OCI-LY1 (cell line): ENCODE results near the gene PRKG1.

Experiments
- EZH2 ChIP-seq: fragments of 200-600 bp; sonication (generic), shearing (Covaris generic); IDR thresholded peaks from 2 replicates; pipeline ENCODE4 v1.8.0; 2017; ENCODE audit warnings: borderline replicate concordance, mixed run types, mild to moderate bottlenecking, antibody characterized with exemption, low read length, moderate library complexity, mixed read lengths
- TF ChIP-seq, protein P1 (sequence below): fragments of 200-600 bp; sonication (generic), shearing (Covaris generic); IDR thresholded peaks from 2 replicates; pipeline ENCODE4 v1.5.1; 2017; ENCODE audit warnings: mild to moderate bottlenecking, antibody characterized with exemption, low read length, moderate library complexity, mixed read lengths

DNA sequence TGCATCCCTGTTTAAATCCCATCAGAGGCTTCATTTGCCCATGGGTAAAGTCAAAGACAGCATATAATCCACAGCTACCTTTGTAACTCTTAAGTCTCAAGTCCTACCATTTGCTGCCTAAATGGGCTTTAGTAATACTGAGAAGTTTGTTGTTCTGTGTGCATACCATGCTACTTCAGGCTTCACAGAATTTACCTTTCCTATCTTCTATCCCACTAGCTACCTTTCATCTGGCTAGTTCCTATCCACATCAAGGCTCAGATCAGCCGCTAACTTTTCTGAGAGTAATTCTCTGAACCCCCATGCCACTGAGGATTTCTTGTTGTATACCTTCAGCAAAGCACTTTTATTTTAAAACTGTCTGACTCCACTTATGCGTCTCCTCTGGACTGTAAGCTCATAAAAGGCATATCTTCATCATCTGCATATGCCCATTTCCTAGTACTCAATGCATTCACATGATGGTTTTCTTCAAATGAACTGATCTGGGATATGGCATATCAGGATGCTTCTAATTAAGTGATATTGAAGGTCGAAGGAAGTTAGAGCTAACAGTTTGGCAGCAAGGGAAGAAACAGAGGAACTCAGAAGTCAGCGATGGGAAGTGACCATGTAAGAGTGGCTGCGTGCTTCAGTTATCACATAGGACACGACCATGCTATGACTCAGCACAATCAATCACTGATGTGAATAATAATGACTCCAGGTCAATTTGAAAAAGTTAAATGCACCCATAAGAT is 955.9 kb downstream of the PRKG1 start:
- TF ChIP-seq EZH2, result no peak
- TF ChIP-seq, protein P1, sequence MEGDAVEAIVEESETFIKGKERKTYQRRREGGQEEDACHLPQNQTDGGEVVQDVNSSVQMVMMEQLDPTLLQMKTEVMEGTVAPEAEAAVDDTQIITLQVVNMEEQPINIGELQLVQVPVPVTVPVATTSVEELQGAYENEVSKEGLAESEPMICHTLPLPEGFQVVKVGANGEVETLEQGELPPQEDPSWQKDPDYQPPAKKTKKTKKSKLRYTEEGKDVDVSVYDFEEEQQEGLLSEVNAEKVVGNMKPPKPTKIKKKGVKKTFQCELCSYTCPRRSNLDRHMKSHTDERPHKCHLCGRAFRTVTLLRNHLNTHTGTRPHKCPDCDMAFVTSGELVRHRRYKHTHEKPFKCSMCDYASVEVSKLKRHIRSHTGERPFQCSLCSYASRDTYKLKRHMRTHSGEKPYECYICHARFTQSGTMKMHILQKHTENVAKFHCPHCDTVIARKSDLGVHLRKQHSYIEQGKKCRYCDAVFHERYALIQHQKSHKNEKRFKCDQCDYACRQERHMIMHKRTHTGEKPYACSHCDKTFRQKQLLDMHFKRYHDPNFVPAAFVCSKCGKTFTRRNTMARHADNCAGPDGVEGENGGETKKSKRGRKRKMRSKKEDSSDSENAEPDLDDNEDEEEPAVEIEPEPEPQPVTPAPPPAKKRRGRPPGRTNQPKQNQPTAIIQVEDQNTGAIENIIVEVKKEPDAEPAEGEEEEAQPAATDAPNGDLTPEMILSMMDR, result no peak
